Measurements from ENCODE around the gene DCHS2.

Gene DCHS2

DNA sequence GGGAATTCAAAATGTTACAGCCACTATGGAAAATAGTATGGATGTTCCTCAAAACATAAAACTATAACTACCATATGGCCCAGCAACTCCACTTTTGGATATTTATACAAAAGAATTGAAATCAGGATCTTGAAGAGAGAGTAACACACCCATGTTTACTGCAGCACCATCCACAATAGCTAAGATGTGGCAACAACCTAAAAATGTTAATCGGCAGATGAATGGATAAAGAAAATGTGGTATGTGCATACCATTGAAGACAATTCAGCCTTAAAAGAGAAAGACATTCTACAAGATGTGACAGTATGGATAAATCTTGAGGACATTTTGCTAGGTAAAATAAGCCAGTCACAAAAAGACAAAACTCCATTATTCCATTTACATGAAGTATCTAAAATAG is 171.9 kb downstream of the DCHS2 start:
- no peak for DNase-seq (ENCODE audit: insufficient read length, low spot score)
- no peak for FAIRE-seq
- no peak for TF ChIP-seq SPI1 (IDR thresholded peaks at IDR 0.05; ENCODE audit: low read depth, low read length)
- no peak for TF ChIP-seq POU2F2 (IDR thresholded peaks at IDR 0.05; ENCODE audit: low read depth, low read length)
- TF ChIP-seq TAF1 (IDR thresholded peaks at IDR 0.05; ENCODE audit: low read depth, low read length) = no peak
- no peak for TF ChIP-seq POLR2AphosphoS5 (IDR thresholded peaks at IDR 0.05; ENCODE audit: low read depth, low read length)
- TF ChIP-seq PAX5 (IDR thresholded peaks at IDR 0.05; ENCODE audit: insufficient read depth, low read length, severe bottlenecking) = no peak

DNA sequence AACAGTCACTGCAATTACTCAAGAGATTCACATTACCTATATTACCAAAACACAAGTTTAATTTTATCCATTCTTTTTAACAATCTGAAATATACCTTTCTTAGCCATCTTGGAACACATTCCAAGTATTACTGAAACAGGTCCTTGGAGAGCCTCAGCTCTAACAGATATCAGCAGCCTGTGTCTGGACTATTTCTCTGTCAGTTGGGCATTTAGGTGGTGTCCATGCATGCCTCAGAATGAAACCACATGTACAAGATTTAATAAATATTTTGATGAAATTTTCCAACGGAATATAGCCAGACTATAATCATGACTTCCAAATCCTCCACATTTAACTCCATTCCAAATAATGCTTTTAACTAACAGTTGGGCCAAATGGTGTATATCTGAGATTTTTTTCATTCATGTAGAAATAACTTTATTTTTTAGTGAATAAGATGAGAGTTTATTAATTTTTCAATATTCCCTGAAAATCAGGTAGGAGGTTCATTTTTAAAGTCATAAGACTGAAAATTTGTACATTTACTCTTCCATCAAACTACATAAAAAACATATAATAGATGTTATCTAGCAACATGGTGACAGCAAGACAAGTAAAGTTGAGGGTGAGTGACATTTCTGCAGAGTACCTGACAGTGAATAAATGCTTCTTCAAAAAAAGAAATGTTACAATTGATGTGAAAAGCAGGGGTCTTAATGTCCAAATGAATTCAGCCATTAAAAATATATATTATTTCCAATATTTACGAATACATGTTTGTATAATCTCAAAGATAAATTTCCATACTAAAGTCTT is 174.2 kb downstream of the DCHS2 start:
- FAIRE-seq = no peak
- TF ChIP-seq POU2F2 (IDR thresholded peaks at IDR 0.05; ENCODE audit: low read depth, low read length) = no peak
- TF ChIP-seq POLR2A (IDR thresholded peaks at IDR 0.05; ENCODE audit: low read depth, low read length) = no peak
- TF ChIP-seq POLR2AphosphoS5 (IDR thresholded peaks at IDR 0.05; ENCODE audit: low read depth, low read length) = no peak
- no peak for TF ChIP-seq PAX5 (IDR thresholded peaks at IDR 0.05; ENCODE audit: insufficient read depth, low read length, severe bottlenecking)
- no peak for TF ChIP-seq TAF1 (IDR thresholded peaks at IDR 0.05; ENCODE audit: low read depth, low read length)
- no peak for TF ChIP-seq SPI1 (IDR thresholded peaks at IDR 0.05; ENCODE audit: low read depth, low read length)
- no peak for DNase-seq (ENCODE audit: insufficient read length, low spot score)

DNA sequence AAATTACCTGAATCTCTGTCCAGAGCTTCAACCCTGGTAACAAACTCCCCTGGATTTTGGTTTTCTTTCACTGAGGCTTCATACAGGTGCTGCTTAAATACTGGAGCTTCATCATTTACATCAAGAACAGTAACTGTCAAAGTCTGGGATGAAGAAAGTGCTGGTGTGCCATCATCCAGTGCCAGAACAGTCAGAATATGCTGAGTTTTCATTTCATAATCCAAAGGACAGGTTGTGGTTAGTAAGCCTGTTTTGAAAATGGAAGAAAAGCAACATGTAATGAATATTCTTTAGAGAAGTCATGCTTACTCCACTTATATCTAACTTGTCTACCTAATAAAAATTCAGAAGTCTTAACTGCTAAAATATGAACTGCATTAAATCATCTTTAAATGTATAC is 175.9 kb downstream of the DCHS2 start:
- TF ChIP-seq POLR2A (IDR thresholded peaks at IDR 0.05; ENCODE audit: low read depth, low read length) (no peak), SPI1 (IDR thresholded peaks at IDR 0.05; ENCODE audit: low read depth, low read length) (no peak), POLR2AphosphoS5 (IDR thresholded peaks at IDR 0.05; ENCODE audit: low read depth, low read length) (no peak), POU2F2 (IDR thresholded peaks at IDR 0.05; ENCODE audit: low read depth, low read length) (no peak), TAF1 (IDR thresholded peaks at IDR 0.05; ENCODE audit: low read depth, low read length) (no peak), PAX5 (IDR thresholded peaks at IDR 0.05; ENCODE audit: insufficient read depth, low read length, severe bottlenecking) (no peak)
- FAIRE-seq = no peak
- DNase-seq (ENCODE audit: insufficient read length, low spot score) = no peak

DNA sequence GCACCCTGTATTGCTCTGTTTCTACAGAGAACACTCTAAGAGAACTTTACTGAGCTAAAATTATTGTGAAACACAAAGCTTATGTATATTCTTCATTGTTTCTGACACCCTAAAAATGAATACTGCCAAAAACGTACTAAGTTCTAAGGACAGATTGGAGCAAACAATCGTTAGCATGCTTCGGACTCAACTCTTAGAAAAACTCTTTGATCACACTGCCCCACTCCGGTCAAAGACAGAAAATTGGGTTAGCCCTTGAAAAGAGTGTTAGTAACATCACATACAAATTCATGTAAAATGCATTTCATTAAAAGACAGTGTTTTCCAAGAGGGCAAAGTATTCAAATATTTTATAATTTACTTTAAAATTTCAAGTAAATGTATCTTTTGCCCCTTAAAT is 177.4 kb downstream of the DCHS2 start:
- TF ChIP-seq TAF1 (IDR thresholded peaks at IDR 0.05; ENCODE audit: low read depth, low read length) = no peak
- no peak for TF ChIP-seq POLR2AphosphoS5 (IDR thresholded peaks at IDR 0.05; ENCODE audit: low read depth, low read length)
- no peak for TF ChIP-seq SPI1 (IDR thresholded peaks at IDR 0.05; ENCODE audit: low read depth, low read length)
- no peak for TF ChIP-seq POU2F2 (IDR thresholded peaks at IDR 0.05; ENCODE audit: low read depth, low read length)
- no peak for TF ChIP-seq PAX5 (IDR thresholded peaks at IDR 0.05; ENCODE audit: insufficient read depth, low read length, severe bottlenecking)
- no peak for TF ChIP-seq POLR2A (IDR thresholded peaks at IDR 0.05; ENCODE audit: low read depth, low read length)
- no peak for DNase-seq (ENCODE audit: insufficient read length, low spot score)
- FAIRE-seq = no peak

DNA sequence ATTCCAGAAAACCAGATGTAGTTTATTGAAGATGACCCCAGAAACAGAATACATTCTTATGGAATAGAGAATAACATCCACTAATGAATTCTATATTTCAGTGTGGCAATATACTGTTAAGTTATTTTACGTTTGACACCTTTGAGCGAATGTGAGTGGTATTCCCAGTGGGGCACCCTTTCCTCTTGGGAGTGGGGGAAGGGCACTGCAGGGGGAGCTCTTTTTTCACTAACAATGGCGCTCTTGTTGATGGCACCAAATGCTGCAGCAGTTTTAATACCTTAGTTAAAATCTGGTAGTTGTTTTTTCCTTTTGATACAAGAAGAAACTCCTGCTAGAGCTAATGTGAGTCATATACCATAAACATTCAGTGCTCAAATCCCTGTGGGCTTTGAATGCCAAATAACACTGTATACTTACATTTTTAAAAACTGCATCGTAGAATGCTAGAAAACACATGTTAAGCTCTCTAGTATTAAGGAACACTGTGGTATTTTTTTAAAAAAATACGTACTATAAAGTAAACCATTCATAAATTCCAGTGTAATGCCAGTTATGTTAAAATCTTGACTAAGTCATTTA is 178.5 kb downstream of the DCHS2 start:
- no peak for FAIRE-seq
- DNase-seq (ENCODE audit: insufficient read length, low spot score) = no peak
- no peak for TF ChIP-seq TAF1 (IDR thresholded peaks at IDR 0.05; ENCODE audit: low read depth, low read length)
- no peak for TF ChIP-seq PAX5 (IDR thresholded peaks at IDR 0.05; ENCODE audit: insufficient read depth, low read length, severe bottlenecking)
- no peak for TF ChIP-seq POU2F2 (IDR thresholded peaks at IDR 0.05; ENCODE audit: low read depth, low read length)
- no peak for TF ChIP-seq POLR2A (IDR thresholded peaks at IDR 0.05; ENCODE audit: low read depth, low read length)
- no peak for TF ChIP-seq POLR2AphosphoS5 (IDR thresholded peaks at IDR 0.05; ENCODE audit: low read depth, low read length)
- no peak for TF ChIP-seq SPI1 (IDR thresholded peaks at IDR 0.05; ENCODE audit: low read depth, low read length)

DNA sequence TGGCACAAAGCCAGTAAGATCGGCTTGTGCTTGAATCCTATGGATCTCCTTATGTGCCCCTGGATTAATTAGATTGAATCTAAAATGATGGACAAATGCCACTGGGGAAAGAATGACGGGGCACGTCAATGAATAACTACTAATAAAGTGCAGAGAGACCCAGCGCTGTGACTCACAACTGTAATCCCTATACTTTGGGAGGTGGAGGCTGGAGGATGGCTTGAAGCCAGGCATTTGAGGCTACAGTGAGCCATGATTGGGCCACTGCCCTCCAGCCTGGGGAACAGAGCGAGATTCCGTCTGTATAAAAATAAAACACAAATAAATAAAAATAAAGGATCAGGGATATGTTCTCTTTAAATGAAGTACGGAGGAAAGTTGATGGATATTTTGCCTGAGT is 179.4 kb downstream of the DCHS2 start:
- DNase-seq (ENCODE audit: insufficient read length, low spot score) (no peak), FAIRE-seq (no peak)
- TF ChIP-seq PAX5 (IDR thresholded peaks at IDR 0.05; ENCODE audit: insufficient read depth, low read length, severe bottlenecking) (no peak), POLR2AphosphoS5 (IDR thresholded peaks at IDR 0.05; ENCODE audit: low read depth, low read length) (no peak), SPI1 (IDR thresholded peaks at IDR 0.05; ENCODE audit: low read depth, low read length) (no peak), POU2F2 (IDR thresholded peaks at IDR 0.05; ENCODE audit: low read depth, low read length) (no peak), TAF1 (IDR thresholded peaks at IDR 0.05; ENCODE audit: low read depth, low read length) (no peak)

DNA sequence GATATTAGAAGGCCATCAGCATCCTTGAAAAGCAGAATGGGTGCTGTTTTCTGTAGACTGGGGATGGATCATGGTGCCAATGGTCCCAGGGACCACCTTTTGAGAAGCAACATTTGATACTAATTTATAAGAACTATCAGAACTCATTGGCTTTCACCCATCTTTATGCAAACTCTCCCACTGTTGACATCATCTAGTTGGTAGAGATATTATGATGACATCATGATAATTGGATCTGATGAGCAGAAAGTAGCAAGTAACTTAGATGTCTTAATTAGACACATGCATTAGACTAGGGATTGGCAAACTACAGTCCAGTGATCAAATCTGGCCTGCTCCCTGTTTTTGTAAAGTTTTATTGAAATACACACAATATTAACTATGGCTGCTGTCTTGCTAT is 181.0 kb downstream of the DCHS2 start:
- FAIRE-seq (no peak), DNase-seq (ENCODE audit: insufficient read length, low spot score) (no peak)
- TF ChIP-seq PAX5 (IDR thresholded peaks at IDR 0.05; ENCODE audit: insufficient read depth, low read length, severe bottlenecking) = no peak
- TF ChIP-seq POU2F2 (IDR thresholded peaks at IDR 0.05; ENCODE audit: low read depth, low read length) = no peak
- TF ChIP-seq POLR2A (IDR thresholded peaks at IDR 0.05; ENCODE audit: low read depth, low read length) = no peak
- no peak for TF ChIP-seq TAF1 (IDR thresholded peaks at IDR 0.05; ENCODE audit: low read depth, low read length)
- no peak for TF ChIP-seq POLR2AphosphoS5 (IDR thresholded peaks at IDR 0.05; ENCODE audit: low read depth, low read length)
- TF ChIP-seq SPI1 (IDR thresholded peaks at IDR 0.05; ENCODE audit: low read depth, low read length) = no peak

DNA sequence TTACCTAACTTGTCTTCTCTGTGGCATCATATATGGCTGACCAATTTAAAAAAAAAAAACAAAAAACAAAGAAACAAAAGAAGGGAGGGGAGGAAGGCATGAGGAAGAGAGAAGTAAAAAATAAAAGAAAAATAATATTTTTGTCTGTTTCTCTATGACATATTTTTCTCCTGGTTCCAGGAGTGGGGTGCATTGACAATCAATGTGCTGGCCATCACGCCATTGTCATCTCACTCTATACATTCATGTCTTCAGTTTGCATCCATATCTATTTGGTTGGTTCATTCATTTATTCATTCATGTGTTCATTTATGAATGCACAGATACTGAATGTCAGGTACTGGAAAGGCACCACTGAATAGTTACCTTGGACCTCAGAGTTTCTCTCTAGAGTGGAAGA is 183.4 kb downstream of the DCHS2 start:
- TF ChIP-seq SPI1 (IDR thresholded peaks at IDR 0.05; ENCODE audit: low read depth, low read length) (no peak), POU2F2 (IDR thresholded peaks at IDR 0.05; ENCODE audit: low read depth, low read length) (no peak), POLR2AphosphoS5 (IDR thresholded peaks at IDR 0.05; ENCODE audit: low read depth, low read length) (no peak), PAX5 (IDR thresholded peaks at IDR 0.05; ENCODE audit: insufficient read depth, low read length, severe bottlenecking) (no peak), POLR2A (IDR thresholded peaks at IDR 0.05; ENCODE audit: low read depth, low read length) (no peak), TAF1 (IDR thresholded peaks at IDR 0.05; ENCODE audit: low read depth, low read length) (no peak)
- no peak for DNase-seq (ENCODE audit: insufficient read length, low spot score)
- FAIRE-seq = no peak

DNA sequence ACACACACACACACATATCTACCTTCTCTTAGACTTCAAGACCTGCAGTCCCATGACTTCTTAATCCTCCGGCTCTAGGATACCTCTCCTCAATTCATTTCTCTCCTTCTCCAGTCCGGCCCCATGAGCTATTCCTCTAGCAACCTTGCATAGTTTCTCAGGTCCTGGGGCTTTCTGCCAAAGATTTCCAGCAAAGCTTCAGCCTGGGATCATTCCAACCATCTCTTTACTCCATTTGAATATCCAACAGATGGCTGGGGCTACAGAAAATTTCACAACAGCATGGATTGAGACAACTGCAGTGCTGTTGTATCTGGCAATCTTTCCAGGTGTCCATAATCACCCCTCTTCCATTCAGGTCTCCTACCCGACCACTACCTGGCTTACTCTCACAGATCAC is 184.1 kb downstream of the DCHS2 start:
- DNase-seq (ENCODE audit: insufficient read length, low spot score) (no peak), FAIRE-seq (no peak)
- TF ChIP-seq POLR2A (IDR thresholded peaks at IDR 0.05; ENCODE audit: low read depth, low read length) (no peak), POLR2AphosphoS5 (IDR thresholded peaks at IDR 0.05; ENCODE audit: low read depth, low read length) (no peak), TAF1 (IDR thresholded peaks at IDR 0.05; ENCODE audit: low read depth, low read length) (no peak), POU2F2 (IDR thresholded peaks at IDR 0.05; ENCODE audit: low read depth, low read length) (no peak), SPI1 (IDR thresholded peaks at IDR 0.05; ENCODE audit: low read depth, low read length) (no peak), PAX5 (IDR thresholded peaks at IDR 0.05; ENCODE audit: insufficient read depth, low read length, severe bottlenecking) (no peak)

All from GM12891 (cell line).